ENCODE results near the gene PRKCA.

GRCh38 chr17:66450008-66450851 is 147.8 kb downstream of the PRKCA start:
- TF ChIP-seq ZBTB7A (IDR thresholded peaks at IDR 0.05; ENCODE audit: low read depth) (no peak), YY1 (IDR thresholded peaks at IDR 0.05; ENCODE audit: low read depth) (no peak), EGR1 (IDR thresholded peaks at IDR 0.05) (no peak), TEAD4 (IDR thresholded peaks at IDR 0.05) (no peak), EP300 (IDR thresholded peaks at IDR 0.05; ENCODE audit: borderline replicate concordance) (no peak)
